HG03064 (cell line): ENCODE data around the gene WNT4.

Source experiments
- ATAC-seq: cut with Tn5 transposase; IDR thresholded peaks from one replicate; pipeline ENCODE4 v1.9.1; 2021; ENCODE audit warnings: low read depth; ENCODE audit not compliant: unreplicated experiment

WNT4 gene

DNA sequence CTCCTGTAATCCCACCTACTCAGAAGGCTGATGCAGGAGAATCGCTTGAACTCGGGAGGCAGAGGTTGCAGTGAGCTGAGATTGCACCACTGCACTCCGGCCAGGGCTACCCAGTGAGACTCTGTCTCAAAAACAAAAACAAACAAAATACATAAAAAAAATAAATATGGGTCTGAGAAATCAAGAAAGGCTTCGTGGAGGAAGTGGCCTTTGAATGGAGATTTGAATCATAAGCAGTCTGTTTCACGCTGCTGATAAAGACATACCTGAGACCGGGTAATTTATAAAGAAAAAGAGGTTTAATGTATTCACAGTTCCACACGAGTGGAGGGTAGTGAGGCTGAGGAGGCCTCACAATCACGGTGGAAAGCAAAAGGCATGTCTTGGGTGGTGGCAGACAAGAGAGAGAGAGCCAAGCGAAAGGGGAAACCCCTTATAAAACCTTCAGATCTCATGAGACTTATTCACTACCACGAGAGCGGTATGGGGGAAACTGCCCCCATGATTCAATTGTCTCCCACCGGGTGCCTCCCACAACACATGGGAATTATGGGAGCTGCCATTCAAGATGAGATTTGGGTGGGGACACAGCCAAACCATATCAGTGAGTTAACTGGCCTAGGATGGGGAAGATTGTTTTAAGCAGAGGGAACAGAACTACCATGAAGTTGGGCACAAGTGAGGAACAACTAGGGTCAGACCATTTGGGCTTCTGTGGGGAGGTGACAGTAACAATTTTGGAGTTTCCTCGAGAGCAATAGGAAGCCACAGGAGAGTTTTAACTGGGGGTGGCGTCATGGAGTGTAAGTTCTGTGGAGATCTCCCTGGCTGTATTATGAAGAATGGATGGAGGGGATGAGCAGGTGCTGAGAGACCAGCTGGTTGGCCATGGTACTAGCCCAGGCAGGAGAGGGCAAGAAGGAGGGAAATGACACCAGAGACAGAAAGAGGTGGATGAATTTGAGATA lies 22.2 kb upstream of the WNT4 start:
- no peak for ATAC-seq

GRCh38 chr1:22163564-22163963 lies 20.7 kb upstream of the WNT4 start:
- ATAC-seq = no peak

GRCh38 chr1:22163137-22163536 lies 20.2 kb upstream of the WNT4 start:
- no peak for ATAC-seq

GRCh38 chr1:22159891-22160290 lies 17.0 kb upstream of the WNT4 start:
- ATAC-seq = no peak

DNA sequence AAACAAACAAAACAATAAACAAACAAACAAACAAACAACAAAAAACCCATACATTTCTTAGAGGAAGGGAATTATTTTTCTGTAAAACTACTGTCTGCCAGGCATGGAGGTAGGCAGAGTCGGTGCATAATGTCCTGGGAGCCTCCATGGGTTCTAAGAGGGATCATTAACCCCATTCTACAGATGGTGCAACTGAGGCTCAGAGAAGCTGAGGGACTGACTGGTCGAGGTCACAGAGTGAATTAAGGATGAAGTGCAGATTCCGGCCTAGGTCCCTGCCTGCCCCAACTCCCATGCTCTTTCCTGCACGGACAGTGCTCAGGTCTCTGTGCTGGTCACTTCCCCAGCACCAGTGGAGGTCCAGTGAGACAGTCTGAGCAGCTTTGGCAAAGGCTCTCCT lies 15.8 kb upstream of the WNT4 start:
- ATAC-seq = no peak

DNA sequence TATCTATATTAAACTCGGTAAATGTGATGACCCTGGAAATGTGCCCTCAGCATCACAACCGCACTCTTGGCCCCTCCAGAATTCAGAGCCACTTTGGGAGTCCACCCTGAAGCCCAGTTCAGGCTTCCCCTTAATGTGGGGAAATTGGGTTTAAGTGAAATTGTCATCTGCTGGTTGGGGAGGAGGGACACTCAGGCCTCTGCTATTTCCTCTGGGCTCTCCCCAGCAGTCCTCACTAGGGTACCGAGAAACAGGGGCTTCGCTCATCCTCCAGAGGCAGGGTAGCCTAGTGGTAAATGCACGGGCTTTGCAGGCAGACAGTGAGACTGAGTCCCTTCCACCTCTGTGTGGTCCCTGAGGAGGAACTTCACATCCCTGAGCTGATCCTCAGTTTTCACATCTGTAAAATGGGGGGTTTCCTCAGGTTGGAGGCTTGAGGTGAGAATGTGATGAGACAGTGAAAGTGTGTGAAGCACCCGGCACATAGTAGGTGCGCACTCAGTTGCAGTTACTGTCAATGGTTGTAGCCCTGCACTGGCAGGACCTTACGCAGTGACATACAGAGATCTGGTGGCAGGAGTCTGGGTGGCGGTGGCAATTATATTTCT lies 14.6 kb upstream of the WNT4 start:
- ATAC-seq = no peak

DNA sequence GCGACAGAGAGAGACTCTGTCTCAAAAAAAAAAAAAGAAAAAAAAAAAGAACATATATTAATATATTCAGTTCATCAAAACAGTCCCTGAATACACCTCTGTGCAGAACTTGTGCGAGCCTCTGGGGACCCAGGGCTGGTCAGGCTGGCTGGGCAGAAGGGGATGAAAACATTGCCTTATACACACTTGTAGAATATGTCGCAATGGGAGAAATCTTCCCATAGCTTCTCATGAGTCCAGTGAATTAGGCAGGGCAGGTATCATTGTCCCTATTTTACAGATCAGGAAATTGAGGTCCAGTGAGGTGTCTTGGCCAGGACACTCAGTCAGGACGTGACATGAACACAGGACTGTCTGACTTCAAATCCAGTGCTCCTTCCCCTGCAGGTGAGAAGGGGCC lies 12.6 kb upstream of the WNT4 start:
- ATAC-seq = no peak

DNA sequence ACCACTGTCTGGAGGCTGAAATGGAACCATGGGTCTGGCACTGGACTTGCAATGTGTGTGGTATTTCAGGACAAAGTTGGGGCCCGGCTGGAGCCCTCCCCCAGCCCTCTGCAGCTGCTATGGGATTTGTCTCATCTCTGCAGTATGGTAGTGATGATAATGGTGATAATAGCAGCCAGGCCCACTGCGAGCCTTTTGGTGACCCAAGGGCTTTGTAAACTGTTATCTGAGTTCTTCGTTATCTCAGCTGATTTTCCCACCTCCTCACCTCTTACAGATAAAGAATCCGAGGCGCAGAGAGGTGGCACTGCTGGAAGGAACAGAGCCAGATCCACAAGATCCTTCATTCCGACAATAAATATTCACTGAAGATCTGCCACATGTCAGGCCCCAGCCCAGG lies 11.7 kb upstream of the WNT4 start:
- no peak for ATAC-seq

DNA sequence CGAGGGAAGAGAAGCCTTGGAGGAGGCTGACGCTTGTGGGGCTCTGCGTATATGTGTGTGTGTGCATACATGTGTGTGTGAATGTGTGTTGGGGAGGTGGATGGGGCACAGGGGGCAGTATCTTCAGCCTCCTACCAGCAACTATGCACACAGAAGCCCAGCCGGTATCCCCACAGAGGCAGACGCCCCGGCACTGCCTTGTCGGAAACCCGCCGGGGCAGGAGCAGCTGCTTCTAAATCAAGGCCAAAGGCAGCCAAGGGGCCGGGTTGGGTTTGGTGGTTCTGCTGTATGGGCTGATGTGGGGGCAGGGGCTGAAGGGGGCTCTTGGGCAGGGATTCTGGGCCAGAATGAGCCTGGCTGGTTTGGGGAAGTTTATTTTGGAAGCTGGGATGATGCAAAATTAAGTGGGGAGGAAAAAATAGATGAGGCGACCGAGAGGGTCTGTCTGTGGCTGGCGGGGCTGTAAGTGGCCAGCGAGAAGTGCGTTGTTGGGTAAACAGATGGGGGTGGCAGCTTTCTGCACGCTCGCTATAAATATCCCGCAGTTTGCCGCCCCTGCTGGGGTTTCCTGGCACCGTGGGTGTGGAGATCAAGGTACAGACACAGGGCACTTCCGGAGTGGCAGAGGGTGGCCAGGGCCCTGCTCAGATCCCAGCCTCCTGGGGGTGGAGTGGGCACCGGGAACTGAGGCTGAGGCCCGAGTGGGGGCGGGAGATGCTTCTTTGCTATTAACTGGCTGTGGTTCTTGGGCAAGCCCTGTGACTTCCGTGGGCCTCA lies 11.0 kb upstream of the WNT4 start:
- ATAC-seq = no peak

DNA sequence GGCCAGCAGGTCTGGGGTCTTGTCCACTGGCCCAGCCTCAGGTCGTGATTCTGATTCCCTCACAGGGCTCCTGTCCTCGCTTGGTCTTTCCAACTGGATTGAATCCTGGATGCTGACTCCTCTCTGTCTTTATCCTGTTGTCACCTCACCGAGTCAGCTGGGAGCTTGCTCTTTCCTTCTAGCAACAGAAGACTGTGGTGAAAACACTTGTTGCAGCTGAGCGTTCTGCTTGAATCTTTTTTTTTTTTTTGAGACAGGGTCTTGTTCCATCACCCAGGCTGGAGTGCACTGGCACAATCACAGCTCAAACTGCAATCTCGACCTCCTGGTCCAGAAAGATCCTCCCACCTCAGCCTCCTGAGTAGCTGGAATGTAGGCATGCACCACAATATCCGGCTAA lies 8.0 kb upstream of the WNT4 start:
- no peak for ATAC-seq

DNA sequence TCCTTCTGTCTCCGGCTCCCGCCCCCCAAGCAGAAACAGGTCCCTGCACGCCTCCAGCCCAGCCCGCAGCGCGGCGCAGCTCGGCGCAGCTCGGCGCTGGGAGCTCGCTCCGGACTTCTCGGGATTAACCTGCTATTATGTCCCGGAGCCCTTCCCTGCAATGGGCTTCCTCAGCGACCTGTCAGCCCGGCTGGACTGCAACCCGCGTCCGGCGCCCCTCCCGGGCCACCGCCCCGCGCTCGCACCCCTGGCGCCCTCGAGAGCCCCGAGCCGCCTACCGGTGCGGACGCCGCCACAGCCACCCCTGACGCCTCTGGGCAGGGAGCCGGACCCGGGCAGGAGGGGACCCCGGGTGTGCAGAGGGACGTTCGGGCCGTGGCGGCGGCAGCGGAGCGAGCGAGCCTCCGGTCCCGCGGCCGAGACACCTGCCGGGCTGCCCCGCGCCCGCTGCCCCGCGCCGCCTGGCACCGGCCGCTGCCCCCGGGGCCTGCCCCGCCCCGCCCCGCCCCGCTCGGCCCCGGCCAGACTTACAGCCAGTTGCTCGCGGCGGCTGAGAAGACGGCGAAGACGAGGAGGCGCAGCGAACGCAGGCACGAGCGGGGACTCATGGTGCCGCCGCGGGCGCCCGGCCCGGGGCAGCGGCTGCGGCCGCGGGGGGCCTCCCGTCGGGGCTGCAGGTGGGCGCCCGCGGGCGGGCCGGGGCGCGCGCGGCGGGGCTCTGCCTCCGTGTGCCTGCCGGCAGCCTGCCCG lies 407 bp downstream of the WNT4 start:
- ATAC-seq = no peak

DNA sequence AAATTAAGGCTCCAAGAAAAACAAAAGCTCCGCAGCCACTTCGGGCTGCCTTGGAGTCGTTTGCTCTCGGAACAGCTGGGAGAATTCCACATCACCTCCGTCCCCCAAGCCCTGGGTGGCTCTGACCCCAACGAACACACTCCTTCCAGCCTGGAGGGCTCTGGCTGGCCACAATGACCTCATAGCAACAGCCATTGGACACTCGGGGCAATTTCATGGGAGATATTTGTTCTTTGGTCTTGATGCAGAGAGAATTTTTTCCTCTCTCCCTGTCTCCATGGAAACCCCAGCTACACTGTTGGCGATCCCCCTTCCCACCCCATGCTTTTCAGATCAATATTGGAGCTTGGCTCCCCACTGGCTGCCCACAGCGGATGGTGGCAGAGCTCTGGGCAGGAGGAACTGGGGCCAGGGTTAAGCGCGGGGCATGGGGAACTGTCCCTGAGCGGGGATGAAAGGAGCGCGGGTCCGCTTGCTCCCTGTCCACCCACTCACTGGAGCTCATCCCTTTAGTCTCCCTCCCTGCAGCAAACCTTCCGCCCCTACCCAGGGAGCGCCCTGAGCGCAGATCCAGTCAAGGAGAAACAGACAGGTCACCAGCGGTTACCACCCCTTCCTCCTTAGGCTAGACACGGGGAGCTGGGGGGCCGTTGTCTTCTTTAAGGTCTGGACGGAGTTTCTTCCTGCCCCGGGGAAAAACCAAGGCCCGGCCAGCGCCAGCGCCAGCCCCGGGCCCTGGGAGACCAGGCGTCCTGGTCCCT lies 1.2 kb downstream of the WNT4 start:
- no peak for ATAC-seq

DNA sequence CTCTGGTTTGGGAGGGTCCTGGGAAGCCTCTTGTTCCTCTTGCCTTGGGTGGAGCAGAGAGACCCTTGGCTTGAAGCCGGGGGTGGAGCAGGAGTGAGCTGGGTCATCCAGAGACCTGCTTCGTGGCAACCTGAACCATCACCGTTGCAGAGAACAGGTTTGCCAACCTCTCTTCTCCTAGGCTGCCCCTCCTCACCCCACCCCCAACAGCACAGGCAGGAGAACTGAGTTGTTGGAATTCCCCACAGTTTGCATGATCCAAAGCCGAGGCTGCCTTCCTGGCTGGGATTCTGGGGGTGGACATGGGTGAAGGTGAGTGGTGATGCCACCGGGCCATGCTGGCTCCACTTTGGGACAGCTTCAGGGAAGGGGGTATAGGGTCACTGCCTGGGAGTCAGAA lies 2.2 kb downstream of the WNT4 start:
- ATAC-seq = no peak

DNA sequence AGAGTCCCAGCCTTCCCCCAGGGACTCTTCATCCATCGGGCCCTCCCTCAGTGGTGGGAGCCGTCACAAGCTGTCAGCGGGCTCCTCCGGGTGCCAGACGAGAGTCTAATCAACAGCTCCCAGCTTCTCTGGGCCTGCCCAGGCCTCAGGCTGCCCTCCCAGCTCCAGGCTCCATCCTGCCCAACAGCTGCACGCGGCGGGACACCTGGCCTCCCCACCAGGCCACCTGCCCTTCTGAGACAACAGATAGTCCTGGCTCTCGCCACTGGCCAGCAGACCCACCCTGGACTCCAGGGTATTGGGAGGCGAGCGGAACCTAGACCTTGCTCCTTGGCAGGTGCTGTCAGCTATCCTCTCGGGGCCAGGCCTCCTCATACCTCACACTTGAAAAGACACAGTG lies 3.1 kb downstream of the WNT4 start:
- ATAC-seq = no peak

- no peak for ATAC-seq
Observed at GRCh38 chr1:22139066-22139594, 3.8 kb downstream of the WNT4 start.

GRCh38 chr1:22137004-22137720 lies 5.7 kb downstream of the WNT4 start:
- ATAC-seq = no peak

- ATAC-seq = no peak
Observed at GRCh38 chr1:22133931-22134324, 9.0 kb downstream of the WNT4 start.

DNA sequence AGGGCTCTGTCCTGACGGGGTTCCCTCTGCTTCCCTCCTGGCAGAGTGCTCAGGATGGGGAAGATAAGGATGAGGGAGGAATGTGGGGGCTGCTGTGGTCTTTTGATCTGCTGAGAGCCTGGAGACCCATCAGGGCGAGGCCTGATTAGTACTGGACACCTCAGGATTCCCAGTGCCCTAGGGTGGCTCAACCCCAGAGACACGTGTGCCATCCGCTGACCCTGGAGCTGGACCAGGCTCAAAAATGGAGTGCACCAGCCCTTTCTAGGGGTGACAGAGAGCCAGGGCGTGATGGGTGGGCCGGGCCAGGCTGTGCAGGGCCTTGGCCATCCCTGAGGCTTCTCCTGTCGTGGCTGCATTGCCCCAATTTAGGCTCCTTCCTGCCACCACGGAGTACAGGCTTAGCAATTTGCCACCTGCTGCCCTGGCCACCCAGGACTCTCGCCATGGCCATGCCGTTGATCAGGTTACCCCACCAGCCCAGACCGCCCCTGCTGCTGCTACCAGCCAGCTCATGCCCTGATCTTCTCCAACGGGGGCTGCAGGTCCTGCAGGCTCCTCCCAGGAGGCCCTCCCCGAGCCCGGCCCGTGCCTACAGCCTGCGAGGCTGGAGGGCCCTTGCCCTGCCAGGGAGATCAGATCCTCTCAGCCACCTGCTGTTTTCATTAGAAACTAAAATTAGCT lies 9.5 kb downstream of the WNT4 start:
- no peak for ATAC-seq
